CD4-positive, alpha-beta T cell treated with Interleukin-21 for 1 hour (primary cell): ENCODE results near the gene TAS1R3.

Experiments
- DNase-seq: peaks from one replicate; pipeline ENCODE4 v3.0.0-alpha.2; 2020

TAS1R3 gene

DNA sequence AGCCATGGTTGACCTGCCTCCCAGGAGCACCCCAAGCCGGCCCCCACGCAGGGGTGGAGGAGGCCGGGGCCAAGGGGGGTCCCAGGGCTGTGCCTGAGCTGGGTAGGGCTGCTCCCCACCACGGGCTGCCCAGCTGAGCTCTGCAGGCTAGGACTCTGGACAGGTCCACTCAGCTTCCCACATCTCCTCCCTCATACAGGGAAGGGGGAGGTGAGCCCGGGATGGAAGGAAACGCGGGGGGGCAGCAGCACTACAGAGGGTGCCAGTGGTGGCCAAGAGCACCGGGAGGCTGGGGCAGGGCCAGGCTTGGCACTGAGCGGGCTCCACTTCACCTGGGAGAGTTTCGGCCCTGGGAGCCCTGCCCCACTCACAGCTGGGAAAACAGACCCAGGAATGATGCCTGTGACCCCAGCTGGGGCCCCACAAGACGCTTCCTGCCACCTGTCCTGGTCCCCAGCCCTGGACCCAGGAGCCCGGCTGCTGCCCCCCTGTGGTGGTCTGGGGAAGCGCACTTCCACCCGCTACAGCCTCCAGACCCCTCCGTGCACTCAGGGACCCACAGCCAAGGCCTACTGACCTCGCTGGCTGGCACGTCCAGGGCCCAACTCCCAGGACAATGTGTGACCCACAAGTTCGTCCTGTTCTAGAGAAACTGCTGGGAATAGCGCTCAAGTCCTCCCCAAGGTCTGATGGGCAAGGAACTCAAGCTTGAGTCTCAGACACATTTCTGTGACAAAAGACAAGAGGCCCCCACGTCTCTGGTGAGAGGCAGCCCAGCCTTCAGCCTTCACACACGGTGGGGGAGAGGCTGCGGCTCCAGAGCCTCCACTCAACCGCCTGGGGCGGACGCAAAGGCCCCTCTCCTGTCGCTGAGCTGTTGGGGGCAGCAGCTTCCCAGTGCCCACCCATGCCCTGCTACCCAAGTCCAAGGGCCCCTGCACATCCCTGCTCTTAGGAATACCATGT, 40.9 kb downstream of the TAS1R3 start:
- peak; percentile 77 for DNase-seq

DNA sequence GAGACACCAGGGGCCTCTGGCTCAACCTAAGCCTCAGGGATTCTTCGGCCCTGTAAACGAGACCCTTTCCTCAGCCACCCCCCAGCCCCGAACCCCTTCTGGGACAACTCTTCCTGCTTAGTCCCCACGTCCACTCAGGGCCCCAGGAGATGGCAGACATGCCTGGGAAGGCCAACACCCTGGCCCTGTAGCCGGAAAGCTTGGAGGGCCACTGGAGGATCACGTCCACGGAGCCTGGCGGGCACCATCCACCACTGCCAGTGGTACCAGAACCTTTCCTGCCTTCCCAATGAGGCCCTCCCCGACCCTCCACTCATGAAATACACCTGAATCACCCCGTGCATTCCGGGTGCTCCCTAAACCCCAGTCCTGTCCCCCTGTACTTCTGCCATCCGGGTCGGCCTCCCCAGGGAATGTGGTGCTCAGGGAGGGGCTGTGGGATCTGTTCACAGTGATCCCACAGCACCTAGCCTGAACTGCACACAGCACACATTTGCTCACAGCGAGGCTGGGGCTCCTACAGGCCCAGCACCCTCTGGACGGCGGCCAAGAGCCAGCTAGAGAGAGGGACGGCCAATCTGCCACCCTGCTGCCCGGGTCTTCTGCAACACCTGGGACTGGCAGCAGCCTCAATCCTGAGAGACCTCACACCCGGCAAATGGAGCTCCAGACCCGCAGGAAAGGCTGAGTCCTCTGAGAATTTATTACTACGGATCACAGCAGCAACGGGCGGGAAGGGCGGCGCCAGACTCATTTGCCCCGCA, 42.2 kb downstream of the TAS1R3 start:
- no peak for DNase-seq

DNA sequence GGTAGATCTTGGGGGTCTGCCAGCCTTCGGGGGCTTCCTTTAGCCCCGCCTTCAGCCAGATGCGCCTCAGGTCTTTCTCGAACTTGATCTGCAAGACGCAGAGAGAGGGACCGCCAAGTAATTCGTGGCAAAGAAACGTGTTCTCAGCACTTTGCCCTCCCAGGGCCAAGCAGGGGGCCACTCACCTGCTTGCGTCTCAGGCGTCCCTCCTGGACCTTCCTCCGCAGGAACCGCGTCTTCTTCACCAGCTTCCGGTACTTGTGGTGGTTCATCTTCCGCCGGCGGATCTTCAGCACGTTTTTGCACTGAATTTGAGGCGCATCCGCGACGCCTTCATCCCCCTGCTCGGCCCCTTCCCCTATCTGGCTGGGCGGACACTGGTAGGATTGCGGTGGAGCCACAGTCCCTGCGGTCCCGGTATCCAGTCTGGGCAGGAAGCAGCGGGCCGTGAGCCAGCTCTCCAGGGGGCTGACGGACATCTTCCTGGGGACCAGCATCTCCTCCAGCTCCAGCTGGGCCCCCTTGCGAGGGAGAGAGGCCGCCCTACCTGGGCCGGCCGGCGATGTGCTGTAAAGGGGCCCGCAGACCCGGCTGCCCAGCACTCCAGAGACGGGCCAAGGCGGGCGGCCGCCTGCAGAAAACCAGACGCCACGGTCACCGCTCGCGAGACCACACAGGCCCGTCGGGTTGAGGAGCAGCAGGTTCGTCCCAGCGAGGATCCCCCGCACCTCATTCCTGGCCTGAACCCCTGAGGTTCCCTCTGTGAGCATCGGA, 42.9 kb downstream of the TAS1R3 start:
- DNase-seq = no peak

DNA sequence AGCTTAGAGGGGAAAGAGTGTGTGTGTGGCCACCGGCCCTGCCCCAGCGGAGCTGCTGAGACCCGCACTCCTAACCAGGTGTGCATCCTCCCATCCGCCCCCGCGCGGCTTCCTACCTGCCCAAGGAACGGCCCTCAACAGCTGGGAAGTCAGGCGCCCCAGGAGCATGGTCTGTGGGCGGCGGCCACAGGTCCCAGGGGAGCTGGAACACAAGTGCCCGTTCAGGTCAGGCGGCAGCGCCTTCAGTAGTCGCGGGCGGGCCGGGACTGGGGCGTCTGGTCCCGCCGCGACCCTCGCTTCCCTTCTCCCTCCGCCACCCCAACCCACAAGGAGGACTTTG, 43.5 kb downstream of the TAS1R3 start:
- no peak for DNase-seq

DNA sequence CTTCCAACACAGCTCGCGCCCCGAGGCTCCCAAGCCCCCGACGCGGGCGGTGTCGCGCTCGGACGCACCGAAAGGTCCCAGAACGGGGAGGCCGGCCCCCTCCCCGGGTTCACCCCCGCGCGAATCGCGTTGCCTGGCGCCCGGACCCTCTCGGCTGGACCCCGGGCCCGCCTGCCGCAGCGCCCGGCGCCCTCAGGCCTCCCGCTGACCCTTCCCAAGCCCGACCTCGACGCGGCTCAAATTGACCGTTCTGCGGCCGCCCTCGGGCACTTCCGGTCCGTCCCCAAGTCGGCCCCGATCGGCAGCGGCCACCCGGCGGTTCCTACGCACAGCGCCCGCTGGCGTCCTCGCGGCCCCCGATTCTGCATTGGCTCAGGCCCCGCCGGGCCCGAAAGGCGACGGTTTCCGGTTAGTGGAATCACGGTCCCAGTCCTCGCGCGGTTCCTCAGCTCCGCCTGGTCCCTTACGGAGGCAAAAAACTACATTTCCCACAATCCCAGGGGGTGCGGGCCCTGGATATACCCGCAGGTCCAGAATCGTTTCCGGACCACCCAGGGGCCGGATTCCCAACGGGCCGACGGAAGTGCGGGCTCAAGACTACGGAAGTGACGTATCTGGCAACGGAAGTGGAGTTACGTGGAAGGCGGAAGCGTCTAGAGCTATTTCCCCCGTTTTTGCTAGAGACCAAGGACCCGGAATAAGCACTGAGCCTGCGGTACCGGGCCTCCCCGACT, 44.0 kb downstream of the TAS1R3 start, which contains the start of gene AURKAIP1:
TSS of gene AURKAIP1 (minus strand) at position 279 of the 734 bp plus-strand sequence. CDS start 451 bp downstream, outside the sequence.
- DNase-seq = peak; percentile 99

DNA sequence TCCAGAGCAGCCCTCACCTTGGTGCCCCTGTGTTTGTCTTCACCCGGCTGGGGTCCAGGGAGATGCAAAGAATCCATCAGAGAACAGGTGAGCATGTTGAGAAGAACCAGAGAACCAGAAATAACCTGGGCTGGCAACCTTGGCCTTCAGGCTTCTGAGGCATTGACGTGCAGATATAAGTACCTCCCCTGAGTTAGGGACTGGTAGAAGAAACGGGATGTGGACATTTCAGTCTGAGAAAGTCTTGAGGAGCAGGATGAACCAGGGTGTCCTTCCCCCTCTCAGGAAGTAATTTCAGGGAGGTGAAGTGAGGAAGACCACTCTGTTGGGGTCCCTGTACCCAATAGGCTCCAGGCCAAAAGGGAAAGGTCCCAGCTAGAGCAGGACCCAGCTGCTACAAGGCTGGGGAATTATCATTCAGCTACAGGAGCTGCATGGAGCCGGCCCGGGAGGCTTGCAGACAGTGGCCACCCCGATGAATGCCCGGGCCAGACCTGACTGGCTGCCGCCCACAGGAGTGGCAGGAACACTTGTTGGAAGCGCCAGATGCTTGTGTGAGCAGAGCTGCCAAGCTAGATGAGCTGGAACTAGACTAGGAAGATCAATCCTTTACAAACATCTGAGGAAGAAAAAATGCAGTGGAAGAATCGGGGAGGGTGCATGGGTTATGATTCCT, 45.6 kb downstream of the TAS1R3 start:
- no peak for DNase-seq

DNA sequence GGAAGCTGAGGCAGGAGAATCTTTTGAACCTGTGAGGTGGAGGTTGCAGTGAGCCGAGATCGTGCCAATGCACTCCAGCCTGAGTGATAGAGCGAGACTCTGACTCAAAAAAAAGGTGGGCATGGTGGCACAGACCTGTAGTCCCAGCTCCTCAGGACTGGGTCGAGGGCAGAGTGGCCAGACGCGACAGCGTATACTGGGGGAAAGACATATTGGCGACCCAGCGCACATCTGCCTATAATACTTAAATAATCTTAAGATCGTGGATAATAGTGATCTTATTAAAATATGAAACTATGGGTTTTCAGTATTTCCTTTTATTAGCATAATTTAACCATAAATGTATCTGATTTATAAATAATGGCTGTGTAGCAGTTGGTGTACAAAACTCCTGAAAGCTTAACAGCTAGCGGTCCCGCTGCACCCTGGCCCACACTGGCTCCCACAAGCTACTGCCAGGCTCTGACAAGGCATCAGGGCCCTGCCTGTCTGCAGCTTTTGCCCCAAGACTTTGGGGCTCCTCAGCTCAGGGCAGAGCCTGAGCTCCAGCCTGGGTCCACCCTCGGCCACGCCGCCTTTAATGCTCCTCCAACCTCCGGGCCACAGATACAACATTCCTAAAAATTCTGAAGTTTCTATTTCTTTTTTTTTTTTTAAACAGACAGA, 46.6 kb downstream of the TAS1R3 start:
- no peak for DNase-seq

DNA sequence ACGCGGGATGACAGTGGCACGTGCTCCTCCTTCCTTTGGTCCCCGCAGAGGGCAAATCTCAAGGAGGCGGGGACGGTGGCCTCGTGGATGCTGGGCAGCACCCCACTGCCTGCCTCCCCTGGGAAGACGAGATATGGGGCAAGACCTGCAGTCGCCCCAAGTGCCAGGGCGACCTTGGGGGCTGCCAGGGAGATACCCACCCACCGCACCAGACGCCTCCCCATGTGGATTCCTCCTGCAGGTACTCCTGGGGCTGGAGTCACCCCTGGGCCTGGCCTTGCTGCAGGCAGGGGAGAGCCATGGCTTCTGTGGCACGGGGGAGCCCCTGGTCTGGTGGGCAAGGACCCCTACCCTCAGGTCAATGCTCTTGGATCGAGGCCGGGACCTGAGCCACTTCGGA, 49.8 kb downstream of the TAS1R3 start:
- no peak for DNase-seq

DNA sequence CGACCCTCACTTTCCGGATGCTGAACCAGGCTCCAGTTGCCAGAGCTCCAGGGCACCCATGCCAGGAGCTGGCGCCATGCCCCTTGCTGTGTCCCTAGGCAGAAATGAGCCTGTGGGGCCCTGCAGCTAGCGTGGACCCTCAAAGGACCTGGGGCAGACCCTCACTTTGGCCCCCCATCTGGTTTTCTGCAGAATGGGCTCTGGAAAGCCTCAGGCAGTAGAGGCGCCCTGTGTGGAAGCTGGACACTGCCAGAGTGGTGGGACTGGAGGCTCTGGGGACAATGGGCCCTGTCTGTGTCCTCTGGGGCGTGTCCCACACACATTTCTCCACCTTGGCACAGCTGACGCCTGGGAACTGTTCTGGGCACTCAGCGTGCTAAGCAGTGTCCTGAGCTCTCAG, 50.2 kb downstream of the TAS1R3 start:
- no peak for DNase-seq
